IMR-90 (cell line): ENCODE data around the gene ALLC. TPM values are rescaled to one million over a fixed set of nuclear protein-coding genes. Genes with fewer than 3 reads are reported as not detected.

Experiments
- ATAC-seq: fragments of 200-7000 bp; cut with Tn5 transposase; 2 replicates; pipeline ENCODE4 v1.9.1; 2020; ENCODE audit warnings: low read depth, mild to moderate bottlenecking, moderate library complexity
- BruUV-seq: library from RNA; stranded (reverse); fragments of 400-500 nt; replicated peaks from 2 replicates; lab custom pipeline; 2021; lab: Mats Ljungman, UMichigan
- CTCF ChIA-PET: fragments of 300-600 bp; formaldehyde crosslinking; extraction: SDS; loops from one replicate; lab custom pipeline; 2021; ENCODE audit warnings: antibody characterized with exemption; lab: Yijun Ruan, JAX
- POLR2A ChIA-PET: fragments of 300-600 bp; sonication (Branson Sonifier 250); formaldehyde crosslinking; loops from one replicate; lab custom pipeline; 2022; ENCODE audit warnings: antibody characterized with exemption; ENCODE audit not compliant: unreplicated experiment; lab: Charles Lee
- DNase-seq: peaks from one replicate; pipeline ENCODE4 v3.0.0; 2013
- H2AFZ ChIP-seq: replicated peaks from 2 replicates; pipeline ENCODE3; 2013; ENCODE audit warnings: low read length, mild to moderate bottlenecking; ENCODE audit not compliant: poor library complexity
- H2AK5ac ChIP-seq: 2 replicates; pipeline ENCODE4 v1.6.1; 2013; ENCODE audit warnings: low read depth, low read length, inconsistent platforms
- H2AK9ac ChIP-seq: replicated peaks from 2 replicates; pipeline ENCODE3; 2013; ENCODE audit warnings: mild to moderate bottlenecking, low read depth, low read length, moderate library complexity; ENCODE audit not compliant: poor library complexity
- H2BK120ac ChIP-seq: 2 replicates; pipeline ENCODE4 v1.6.1; 2013; ENCODE audit warnings: low read depth, low read length, inconsistent platforms
- H2BK15ac ChIP-seq: 3 replicates; pipeline ENCODE4 v1.6.1; 2013; ENCODE audit warnings: low read depth, low read length, inconsistent platforms
- H2BK20ac ChIP-seq: 2 replicates; pipeline ENCODE4 v1.6.1; 2013; ENCODE audit warnings: low read depth, mild to moderate bottlenecking, inconsistent platforms, low read length, moderate library complexity
- H2BK5ac ChIP-seq: 2 replicates; pipeline ENCODE4 v1.6.1; 2013; ENCODE audit warnings: mild to moderate bottlenecking, low read depth, low read length, inconsistent platforms; ENCODE audit not compliant: poor library complexity, severe bottlenecking
- H3K14ac ChIP-seq: replicated peaks from 2 replicates; pipeline ENCODE4 v1.6.1; 2013; ENCODE audit warnings: low read depth, low read length, inconsistent platforms
- H3K18ac ChIP-seq: 2 replicates; pipeline ENCODE4 v1.6.1; 2013; ENCODE audit warnings: low read depth, low read length, control low read depth
- H3K23ac ChIP-seq: 2 replicates; pipeline ENCODE4 v1.6.1; 2013; ENCODE audit warnings: low read depth, low read length, inconsistent platforms
- H3K27ac ChIP-seq: 2 replicates; pipeline ENCODE4 v1.5.1; 2013; ENCODE audit warnings: mild to moderate bottlenecking, control low read depth, low read length; ENCODE audit not compliant: insufficient read depth
- H3K27me3 ChIP-seq: 2 replicates; pipeline ENCODE4 v1.6.1; 2013; ENCODE audit warnings: low read length; ENCODE audit not compliant: control insufficient read depth, insufficient read depth
- H3K36me3 ChIP-seq: 2 replicates; pipeline ENCODE4 v1.6.1; 2013; ENCODE audit warnings: low read length, mixed read lengths; ENCODE audit not compliant: control insufficient read depth, insufficient read depth
- H3K4ac ChIP-seq: 2 replicates; pipeline ENCODE4 v1.6.1; 2013; ENCODE audit warnings: low read depth, low read length, inconsistent platforms
- H3K4me1 ChIP-seq: 2 replicates; pipeline ENCODE4 v1.6.1; 2013; ENCODE audit warnings: low read length, mixed read lengths; ENCODE audit not compliant: control insufficient read depth, insufficient read depth
- H3K4me2 ChIP-seq: 2 replicates; pipeline ENCODE4 v1.6.1; 2013; ENCODE audit warnings: low read depth, mild to moderate bottlenecking, control low read depth, low read length, moderate library complexity
- H3K4me3 ChIP-seq: 2 replicates; pipeline ENCODE4 v1.5.1; 2013; ENCODE audit warnings: low read depth, mild to moderate bottlenecking, control low read depth, low read length, moderate library complexity; ENCODE audit not compliant: insufficient read depth
- H3K56ac ChIP-seq: 2 replicates; pipeline ENCODE4 v1.6.1; 2013; ENCODE audit warnings: low read length, inconsistent platforms; ENCODE audit not compliant: insufficient read depth; ENCODE audit errors: extremely low read depth
- H3K79me1 ChIP-seq, 2 experiments: 2 replicates each; pipeline ENCODE4 v1.6.1; 2013; ENCODE audit warnings: low read length in 2 of 2, inconsistent platforms in 1 of 2, low read depth in 1 of 2
- H3K9ac ChIP-seq: 2 replicates; pipeline ENCODE4 v1.6.1; 2013; ENCODE audit warnings: low read depth, low read length, control low read depth
- H3K9me1 ChIP-seq: 2 replicates; pipeline ENCODE4 v1.6.1; 2013; ENCODE audit warnings: low read length, inconsistent platforms; ENCODE audit not compliant: insufficient read depth
- H3K9me3 ChIP-seq: 2 replicates; pipeline ENCODE4 v1.6.1; 2013; ENCODE audit warnings: low read length; ENCODE audit not compliant: control insufficient read depth, insufficient read depth
- H4K20me1 ChIP-seq: 2 replicates; pipeline ENCODE4 v1.6.1; 2013; ENCODE audit warnings: low read length, inconsistent platforms; ENCODE audit not compliant: insufficient read depth
- H4K5ac ChIP-seq: 2 replicates; pipeline ENCODE4 v1.6.1; 2013; ENCODE audit warnings: mild to moderate bottlenecking, low read depth, low read length, control low read depth
- H4K8ac ChIP-seq, 2 experiments: 2 replicates each; pipeline ENCODE4 v1.6.1; 2013; ENCODE audit warnings: low read depth in 2 of 2, low read length in 2 of 2, control low read depth in 1 of 2, inconsistent platforms in 1 of 2
- H4K91ac ChIP-seq: 2 replicates; pipeline ENCODE4 v1.6.1; 2013; ENCODE audit warnings: low read depth, low read length, inconsistent platforms; ENCODE audit not compliant: insufficient read depth
- CTCF ChIP-seq: conservative IDR thresholded peaks from 2 replicates; pipeline ENCODE4 v1.5.1; 2012; ENCODE audit warnings: mild to moderate bottlenecking, low read depth, low read length, improper control_type of control experiment
- ELK1 ChIP-seq: fragments of 150-350 bp; IDR thresholded peaks from 2 replicates; pipeline ENCODE4 v1.6.1; 2016; ENCODE audit warnings: low read depth, mild to moderate bottlenecking, low read length, moderate library complexity, borderline replicate concordance
- FOS ChIP-seq: fragments of 150-350 bp; IDR thresholded peaks from 2 replicates; pipeline ENCODE4 v1.6.1; 2016; ENCODE audit warnings: low read depth, low read length
- MAZ ChIP-seq: IDR thresholded peaks from 2 replicates; pipeline ENCODE4 v1.6.1; 2012; ENCODE audit warnings: low read depth, mild to moderate bottlenecking, low read length, improper control_type of control experiment, moderate library complexity, borderline replicate concordance
- RAD21 ChIP-seq: IDR thresholded peaks from 2 replicates; pipeline ENCODE4 v1.6.1; 2012; ENCODE audit warnings: low read length, improper control_type of control experiment
- WGBS, 2 experiments: methylation state at CpG; one replicate each; pipeline versions ENCODE4 v1.1.5 to v1.1.7; 2013; ENCODE audit warnings: missing lambda C conversion rate in 2 of 2; ENCODE audit not compliant: insufficient read length in 1 of 2; ENCODE audit errors: extremely low coverage in 2 of 2; 5-methylcytosine and 5-hydroxymethylcytosine counted together
- dilution Hi-C: fragments of 300-500 bp; cut with HindIII; formaldehyde crosslinking; loops from one replicate; pipeline ENCODE4 v1.14.3; 2018; ENCODE audit warnings: low sequenced_read_pairs; ENCODE audit not compliant: unreplicated experiment
- in situ Hi-C: fragments of 300-500 bp; cut with MboI; formaldehyde crosslinking; loops from 3 replicates; pipeline ENCODE4 v1.14.3; 2019; ENCODE audit warnings: low sequenced_read_pairs, inconsistent platforms, mixed read lengths
- intact Hi-C: fragments of 100-400 bp; cut with micrococcal nuclease; formaldehyde crosslinking; loops from 2 replicates; pipeline ENCODE4 v1.10.0; 2022
- polyA plus RNA-seq, 3 experiments: library from polyadenylated mRNA; depleted of rRNA; stranded (reverse); fragments of >200 nt; gene quantifications; 2 replicates each; pipeline ENCODE4 v1.2.3, GENCODE V29; 2012; ENCODE audit warnings: low replicate concordance in 1 of 3
- total RNA-seq: library from RNA; depleted of rRNA; stranded (reverse); fragments of >200 nt; gene quantifications from 2 replicates; pipeline ENCODE4 v1.2.3, GENCODE V29; 2012

Gene ALLC
- total and polyA plus RNA-seq, 2 of the 4 experiments (the other 2 are of a cell fraction), result not detected

GRCh38 chr2:3617198-3617890 is 40.7 kb upstream of the ALLC start:
- Histone ChIP-seq H3K27ac (no peak overlapping the region), H4K20me1 (no peaks in the 10 kb centered on the region), H3K18ac (no peak overlapping the region), H2BK120ac (no peak overlapping the region), H2BK5ac (no peak overlapping the region), H3K4me3 (no peak overlapping the region), H3K4me1 (no peaks in the 10 kb centered on the region), H4K91ac (no peak overlapping the region), H3K4me2 (no peak overlapping the region), H4K8ac (no peak overlapping the region), H3K79me1 (no peaks in the 10 kb centered on the region), H3K9ac (no peak overlapping the region), H3K9me3 (peaks cover 3% of the 10 kb centered on the region; the same call in 1 of the 2 replicates), H3K36me3 (no peaks in the 10 kb centered on the region), H3K9me1 (no peaks in the 10 kb centered on the region), H2BK15ac (no peak overlapping the region), H3K56ac (no peak overlapping the region), H3K27me3 (no peaks in the 10 kb centered on the region), H2AK9ac (no peak overlapping the region), H3K4ac (no peak overlapping the region), H3K14ac (no peak overlapping the region), H2AK5ac (no peak overlapping the region), H2BK20ac (no peak overlapping the region), H4K5ac (no peak overlapping the region), H2AFZ (no peak overlapping the region), H3K23ac (no peak overlapping the region)
- dilution Hi-C loops (no loop called here), intact Hi-C loops (no loop called here), in situ Hi-C loops (no loop called here)
- POLR2A ChIA-PET, result no interaction called here
- TF ChIP-seq RAD21 (no peak), FOS (no peak), ELK1 (no peak), CTCF (no peak), MAZ (no peak)
- CTCF ChIA-PET, result no interaction called here
- DNase-seq (no peak), ATAC-seq (no peak)
- no TSS peak for BruUV-seq
- WGBS, 2 experiments, result 93% methylated on average over 6 of the region's 21 CpGs; no CpG with 5 or more reads in 1 of the 2 experiments
